Heart left ventricle (tissue), 16 donors: ENCODE data around the gene OR2C1. TPM values are rescaled to one million over a fixed set of nuclear protein-coding genes. Genes with fewer than 3 reads are reported as not detected.

Experiments used
- ATAC-seq, 4 donors: fragments of 200-7000 bp; cut with Tn5 transposase; one replicate each; pipeline ENCODE4 v1.9.1; 2020 to 2022; ENCODE audit warnings: moderate library complexity in 4 of 4, mild to moderate bottlenecking in 3 of 4, moderate number of reproducible peaks in 1 of 4
- DNase-seq, 5 donors: peaks; one replicate each; pipeline ENCODE4 v3.0.0-alpha.2; 2020
- H3K27ac ChIP-seq, 12 donors: fragments of 200-600 bp; sonication (generic) in 4 of 12; one replicate each; pipeline versions ENCODE4 v1.5.0 to v1.8.0; 2016 to 2022; ENCODE audit warnings: mild to moderate bottlenecking in 2 of 12
- H3K27me3 ChIP-seq, 9 donors: fragments of 200-600 bp; sonication (generic) in 2 of 9; one replicate each; pipeline versions ENCODE4 v1.5.1 to v1.8.0; 2016 to 2022; ENCODE audit warnings: mild to moderate bottlenecking in 3 of 9
- H3K36me3 ChIP-seq, 9 donors: fragments of 200-600 bp; sonication (generic) in 2 of 9; one replicate each; pipeline versions ENCODE4 v1.5.0 to v1.8.0; 2018 to 2022; ENCODE audit warnings: mild to moderate bottlenecking in 2 of 9
- H3K4me1 ChIP-seq, 12 donors: fragments of 200-600 bp; sonication (generic) in 4 of 12; one replicate each; pipeline versions ENCODE4 v1.5.0 to v1.8.0; 2016 to 2022; ENCODE audit warnings: mild to moderate bottlenecking in 3 of 12
- H3K4me3 ChIP-seq, 12 donors: fragments of 200-600 bp; sonication (generic) in 4 of 12; one replicate each; pipeline versions ENCODE4 v1.5.0 to v1.8.0; 2017 to 2022; ENCODE audit warnings: mild to moderate bottlenecking in 9 of 12, moderate library complexity in 4 of 12
- H3K9me3 ChIP-seq, 12 donors: fragments of 200-600 bp; sonication (generic) in 4 of 12; one replicate each; pipeline versions ENCODE4 v1.5.0 to v1.8.0; 2016 to 2022; ENCODE audit warnings: mild to moderate bottlenecking in 1 of 12
- CTCF ChIP-seq, 12 donors: fragments of 200-600 bp; sonication (generic) in 4 of 12; IDR thresholded peaks; one replicate each; pipeline versions ENCODE4 v1.5.0 to v1.8.0; 2018 to 2022; ENCODE audit warnings: antibody characterized with exemption in 12 of 12, mild to moderate bottlenecking in 5 of 12
- POLR2A ChIP-seq, 2 donors: fragments of 450-650 bp; IDR thresholded peaks; one replicate each; pipeline ENCODE4 v1.6.1; 2017; ENCODE audit warnings: antibody characterized with exemption in 2 of 2, mild to moderate bottlenecking in 2 of 2, moderate library complexity in 2 of 2
- WGBS, 4 donors: extraction: QIAGEN DNeasy Blood & Tissue Kit in 2 of 4; methylation state at CpG; one replicate each; pipeline versions ENCODE4 v1.1.5 to v1.1.7; 2013 to 2018; 5-methylcytosine and 5-hydroxymethylcytosine counted together
- intact Hi-C, 10 donors: fragments of 100-400 bp; cut with DNase I; formaldehyde crosslinking; loops; one replicate each; pipeline versions ENCODE4 v1.11.1 to v1.14.2; 2022
- polyA plus RNA-seq, 2 donors: library from polyadenylated mRNA; stranded (reverse); fragments of 200-250 nt; gene quantifications; one replicate each; pipeline ENCODE4 v1.2.3, GENCODE V29; 2013
- total RNA-seq, 9 donors: library from RNA; depleted of rRNA in 2 of 9; stranded (reverse); fragments of >200 nt in 2 of 9; fragmentation: NEBNext Ultra II Directional in 3 of 9; extraction: Animal tissue kit (Norgen Biotek cat#: 25700) in 3 of 9; gene quantifications; one replicate each; pipeline versions ENCODE4 v1.1.0 to v1.2.4, GENCODE V29; 2016 to 2023
- donor health status: ischemic (EF 13 %, LVEDD 7.1; RV severe dilation, severe dysfunction).
- donor health status: healthy with polysubstance abuse.
- donor health status: DM: no; HTN: yes; CAD: no.
- donor health status: DM: no; HTN: no; CAD: no.
- donor health status: ischemic (EF 25% LVEDD 6.9; RV normal size, moderate dysfunction).
- donor health status: ischemic (EF 25% LVEDD 5.7; RV mildly dilated, moderate dysfunction).
- donor health status: healthy.
- donor health status: DM: yes; HTN: yes; CAD: no.
- donor health status: ischemic (EF 35%, LVEDD 5.7; RV mildly dilated, moderate dysfunction).
- donor health status: nonischemic (EF 11% LVEDD 7.7; RV severe dilation, severe dysfunction).
- donor health status: DM: yes; HTN: yes; CAD: no.
- donor health status: PGD.
- donor health status: ischemic (EF 29% LVEDD 5.4; RV normal size, mild dysfunction).
- donor health status: nonischemic (EF 23%, LVEDD 6.1; RV moderate dilation, normal function).

OR2C1 gene
- total and polyA plus RNA-seq, 11 donors = 0.36 TPM; not detected in 10

GRCh38 chr16:3321816-3322215, 33.9 kb upstream of the OR2C1 start:
- no peak for TF ChIP-seq POLR2A (IDR thresholded peaks at IDR 0.05)
- TF ChIP-seq CTCF (IDR thresholded peaks at IDR 0.05) = no peak
- WGBS, 4 donors = 65 to 71% (median 66%) methylated on average over 2 of the region's 2 CpGs
- Histone ChIP-seq H3K27ac (no peak overlapping the region), H3K4me3 (no peak overlapping the region), H3K9me3 (peaks cover 5 to 97% (median 70%) of the 10 kb centered on the region in 12 donors), H3K36me3 (peaks cover 10 to 30% (median 15%) of the 10 kb centered on the region in 9 donors), H3K27me3 (no peaks in the 10 kb centered on the region), H3K4me1 (no peaks in the 10 kb centered on the region)
- no peak for DNase-seq
- intact Hi-C loops = no loop called here
- no peak for ATAC-seq

GRCh38 chr16:3327514-3327913, 28.2 kb upstream of the OR2C1 start:
- WGBS, 4 donors = 81 to 85% (median 82%) methylated on average over 4 of the region's 4 CpGs
- DNase-seq = no peak
- ATAC-seq = no peak
- Histone ChIP-seq H3K9me3 (peaks cover 0 to 71% (median 16%) of the 10 kb centered on the region in 12 donors), H3K27ac (no peak overlapping the region), H3K27me3 (no peaks in the 10 kb centered on the region), H3K4me3 (no peak overlapping the region), H3K36me3 (no peaks in the 10 kb centered on the region), H3K4me1 (no peaks in the 10 kb centered on the region)
- TF ChIP-seq POLR2A (IDR thresholded peaks at IDR 0.05) (no peak), CTCF (IDR thresholded peaks at IDR 0.05) (no peak)
- intact Hi-C loops = loop anchor here in 1 of 10 donors (5.0 kb wide), 1 partner anchor 105 kb away; no protein-coding TSS in a partner anchor

- Histone ChIP-seq H3K27me3 (no peaks in the 10 kb centered on the region), H3K27ac (no peak overlapping the region), H3K4me3 (no peak overlapping the region), H3K9me3 (peaks cover 0 to 71% (median 11%) of the 10 kb centered on the region in 12 donors), H3K4me1 (no peaks in the 10 kb centered on the region), H3K36me3 (no peaks in the 10 kb centered on the region)
- no peak for DNase-seq
- TF ChIP-seq CTCF (IDR thresholded peaks at IDR 0.05) (no peak), POLR2A (IDR thresholded peaks at IDR 0.05) (no peak)
- intact Hi-C loops = loop anchor here in 1 of 10 donors (5.0 kb wide), 1 partner anchor 104 kb away; no protein-coding TSS in a partner anchor
- 37 to 70% (median 52%) methylated on average over 3 of the region's 3 CpGs for WGBS, 4 donors
- no peak for ATAC-seq
Observed at GRCh38 chr16:3328104-3328503, 27.6 kb upstream of the OR2C1 start.

- no peak for TF ChIP-seq POLR2A (IDR thresholded peaks at IDR 0.05)
- no peak for TF ChIP-seq CTCF (IDR thresholded peaks at IDR 0.05)
- Histone ChIP-seq H3K27me3 (no peaks in the 10 kb centered on the region), H3K4me3 (no peak overlapping the region), H3K4me1 (no peaks in the 10 kb centered on the region), H3K27ac (no peak overlapping the region), H3K9me3 (peaks cover 0 to 71% (median 6%) of the 10 kb centered on the region in 12 donors), H3K36me3 (no peaks in the 10 kb centered on the region)
- ATAC-seq = no peak
- no peak for DNase-seq
- 56 to 75% (median 64%) methylated on average over 2 of the region's 2 CpGs for WGBS, 4 donors
- intact Hi-C loops = loop anchor here in 1 of 10 donors (5.0 kb wide), 1 partner anchor 104 kb away; no protein-coding TSS in a partner anchor
Observed at GRCh38 chr16:3328643-3329042, 27.0 kb upstream of the OR2C1 start.
